KMS-11 (cell line): Measurements from ENCODE around the gene ELMO1.

ENCODE experiments used
- H2AFZ ChIP-seq: fragments of 200-600 bp; sonication (generic); 2 replicates; pipeline ENCODE4 v1.6.1; 2016; ENCODE audit warnings: antibody characterized with exemption, mixed run types, low read depth
- H3K27ac ChIP-seq: fragments of 200-600 bp; sonication (generic); 2 replicates; pipeline ENCODE4 v1.6.1; 2016; ENCODE audit warnings: mild to moderate bottlenecking, mixed run types
- H3K27me3 ChIP-seq: fragments of 200-600 bp; sonication (generic); 2 replicates; pipeline ENCODE4 v1.6.1; 2017; ENCODE audit warnings: mild to moderate bottlenecking, low read depth, mixed run types, moderate library complexity; ENCODE audit not compliant: insufficient read depth
- H3K36me3 ChIP-seq: fragments of 200-600 bp; sonication (generic); 2 replicates; pipeline ENCODE4 v1.6.1; 2017; ENCODE audit warnings: mild to moderate bottlenecking, mixed run types; ENCODE audit not compliant: insufficient read depth
- H3K4me1 ChIP-seq: fragments of 200-600 bp; sonication (generic); 2 replicates; pipeline ENCODE4 v1.6.1; 2016; ENCODE audit warnings: mild to moderate bottlenecking, low read depth, mixed run types; ENCODE audit not compliant: poor library complexity, severe bottlenecking
- H3K4me2 ChIP-seq: fragments of 200-600 bp; sonication (generic); 2 replicates; pipeline ENCODE4 v1.7.0; 2016; ENCODE audit warnings: mild to moderate bottlenecking, mixed run types
- H3K4me3 ChIP-seq: fragments of 200-600 bp; sonication (generic); IDR thresholded peaks from 2 replicates; pipeline ENCODE4 v1.6.1; 2017; ENCODE audit warnings: low read depth, low read length, mixed read lengths; ENCODE audit not compliant: insufficient read depth
- H3K79me2 ChIP-seq: fragments of 200-600 bp; sonication (generic); 2 replicates; pipeline ENCODE4 v1.6.1; 2016; ENCODE audit warnings: low read depth, mixed run types; ENCODE audit not compliant: insufficient read depth
- H3K9ac ChIP-seq: fragments of 200-600 bp; sonication (generic); 2 replicates; pipeline ENCODE4 v1.6.1; 2016; ENCODE audit warnings: mild to moderate bottlenecking, mixed run types
- H4K20me1 ChIP-seq: fragments of 200-600 bp; sonication (generic); 2 replicates; pipeline ENCODE4 v1.6.1; 2016; ENCODE audit warnings: mild to moderate bottlenecking, mixed run types; ENCODE audit not compliant: insufficient read depth
- TF ChIP-seq, protein P1 (sequence below): fragments of 200-600 bp; sonication (generic); conservative IDR thresholded peaks from 2 replicates; pipeline ENCODE4 v1.6.1; 2017; ENCODE audit warnings: low read depth, mild to moderate bottlenecking, antibody characterized with exemption, low read length, moderate library complexity, mixed read lengths

ELMO1 gene

DNA sequence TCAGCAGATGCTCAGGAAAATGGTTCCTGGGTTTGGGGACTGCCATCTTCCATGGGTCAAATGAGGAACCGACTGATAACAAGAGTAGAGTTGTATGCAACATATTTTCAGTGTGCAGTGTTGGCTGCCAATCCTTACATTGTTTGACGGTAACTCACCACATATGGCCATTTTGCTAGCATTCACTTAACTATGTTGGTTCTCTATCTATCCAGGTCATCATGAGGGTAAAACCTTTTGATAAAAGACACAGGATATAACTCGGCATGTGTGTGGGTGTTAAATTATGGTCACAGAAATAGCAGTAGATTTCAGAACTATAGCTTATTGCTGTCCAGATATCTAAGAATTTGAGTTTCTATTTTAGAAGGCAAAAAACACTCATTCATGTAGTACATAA lies 583.6 kb downstream of the ELMO1 start:
- no peaks in the 10 kb centered on the region for H3K4me1 ChIP-seq
- H3K79me2 ChIP-seq = no peaks in the 10 kb centered on the region
- TF ChIP-seq, protein P1, sequence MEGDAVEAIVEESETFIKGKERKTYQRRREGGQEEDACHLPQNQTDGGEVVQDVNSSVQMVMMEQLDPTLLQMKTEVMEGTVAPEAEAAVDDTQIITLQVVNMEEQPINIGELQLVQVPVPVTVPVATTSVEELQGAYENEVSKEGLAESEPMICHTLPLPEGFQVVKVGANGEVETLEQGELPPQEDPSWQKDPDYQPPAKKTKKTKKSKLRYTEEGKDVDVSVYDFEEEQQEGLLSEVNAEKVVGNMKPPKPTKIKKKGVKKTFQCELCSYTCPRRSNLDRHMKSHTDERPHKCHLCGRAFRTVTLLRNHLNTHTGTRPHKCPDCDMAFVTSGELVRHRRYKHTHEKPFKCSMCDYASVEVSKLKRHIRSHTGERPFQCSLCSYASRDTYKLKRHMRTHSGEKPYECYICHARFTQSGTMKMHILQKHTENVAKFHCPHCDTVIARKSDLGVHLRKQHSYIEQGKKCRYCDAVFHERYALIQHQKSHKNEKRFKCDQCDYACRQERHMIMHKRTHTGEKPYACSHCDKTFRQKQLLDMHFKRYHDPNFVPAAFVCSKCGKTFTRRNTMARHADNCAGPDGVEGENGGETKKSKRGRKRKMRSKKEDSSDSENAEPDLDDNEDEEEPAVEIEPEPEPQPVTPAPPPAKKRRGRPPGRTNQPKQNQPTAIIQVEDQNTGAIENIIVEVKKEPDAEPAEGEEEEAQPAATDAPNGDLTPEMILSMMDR = no peak
- H2AFZ ChIP-seq = no peak overlapping the region
- H3K36me3 ChIP-seq = no peaks in the 10 kb centered on the region; the same call in 1 of the 2 replicates
- H4K20me1 ChIP-seq = no peaks in the 10 kb centered on the region
- no peak overlapping the region for H3K27ac ChIP-seq
- no peak overlapping the region for H3K4me3 ChIP-seq
- H3K27me3 ChIP-seq = no peaks in the 10 kb centered on the region
- H3K9ac ChIP-seq = no peak overlapping the region
- no peak overlapping the region for H3K4me2 ChIP-seq

DNA sequence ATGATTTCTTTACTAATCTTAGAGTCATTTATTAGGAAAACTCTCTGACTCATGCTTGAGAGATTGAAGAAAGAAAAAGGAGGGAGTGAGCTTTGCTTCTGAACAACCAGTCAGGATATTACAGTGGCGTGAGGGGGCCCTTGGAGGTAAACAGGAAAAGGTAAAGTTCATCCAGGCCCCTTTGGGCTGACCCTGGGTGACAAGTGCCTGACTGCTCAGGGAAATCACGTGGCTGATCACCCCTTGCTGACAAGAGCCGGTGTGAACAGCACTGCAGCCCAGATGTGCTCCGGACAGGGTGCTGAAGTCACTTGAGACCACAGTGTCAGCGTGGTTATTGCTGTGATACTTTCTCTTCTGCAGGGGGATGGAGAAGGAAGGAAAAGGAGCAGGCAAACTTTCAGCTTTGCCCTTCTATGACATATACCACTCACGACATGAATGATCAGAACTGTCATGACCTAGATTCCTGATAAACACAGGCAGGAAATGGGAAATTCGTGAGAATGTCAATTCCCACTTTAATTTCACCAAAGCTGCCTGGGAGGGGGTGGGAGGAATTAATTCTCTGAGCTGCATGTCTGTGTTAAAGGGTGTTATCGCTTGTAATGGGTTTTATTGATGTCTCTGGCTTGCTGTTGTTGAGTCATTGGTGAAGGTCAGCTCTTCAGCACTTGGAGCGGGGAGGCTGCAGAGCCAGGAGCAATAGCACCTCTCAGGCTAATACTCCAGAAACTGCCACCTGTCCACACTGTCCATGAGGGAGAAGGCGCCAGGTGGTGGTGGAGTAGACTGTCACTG lies 584.6 kb downstream of the ELMO1 start:
- H3K79me2 ChIP-seq = no peaks in the 10 kb centered on the region
- no peak overlapping the region for H3K27ac ChIP-seq
- TF ChIP-seq, protein P1 = no peak
- no peaks in the 10 kb centered on the region for H3K27me3 ChIP-seq
- H3K4me1 ChIP-seq = no peaks in the 10 kb centered on the region
- no peak overlapping the region for H3K4me2 ChIP-seq
- H3K4me3 ChIP-seq = no peak overlapping the region
- peaks cover 2% of the 10 kb centered on the region; the same call in 1 of the 2 replicates for H3K36me3 ChIP-seq
- H2AFZ ChIP-seq = no peak overlapping the region
- no peaks in the 10 kb centered on the region for H4K20me1 ChIP-seq
- no peak overlapping the region for H3K9ac ChIP-seq

DNA sequence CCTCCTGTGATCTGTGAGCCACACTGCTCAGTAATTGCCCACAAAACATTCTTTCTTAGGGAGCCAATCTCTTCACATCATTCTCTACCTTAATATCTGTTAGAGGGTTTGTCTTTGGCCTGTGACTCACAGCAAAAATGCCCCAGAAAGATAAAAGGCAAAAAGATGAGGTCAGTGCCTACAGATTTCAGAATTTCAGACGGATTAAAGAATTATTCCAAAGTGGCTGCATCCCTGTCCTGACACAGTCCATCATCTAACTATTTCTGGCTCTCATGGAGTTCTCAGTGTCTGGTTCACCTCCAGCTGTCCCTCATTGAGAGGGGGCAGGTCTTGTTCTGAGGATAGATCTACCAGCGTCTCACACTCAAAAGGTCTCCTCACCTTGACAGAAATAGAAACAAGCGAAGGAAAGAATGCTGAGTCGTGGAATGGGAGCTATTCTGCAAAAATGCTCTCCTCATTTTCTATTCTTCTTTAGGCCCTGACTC lies 585.8 kb downstream of the ELMO1 start:
- H3K9ac ChIP-seq = no peak overlapping the region
- no peak overlapping the region for H3K27ac ChIP-seq
- H3K4me1 ChIP-seq = no peaks in the 10 kb centered on the region
- no peaks in the 10 kb centered on the region for H4K20me1 ChIP-seq
- no peak overlapping the region for H2AFZ ChIP-seq
- TF ChIP-seq, protein P1 = no peak
- H3K4me3 ChIP-seq = no peak overlapping the region
- H3K79me2 ChIP-seq = no peaks in the 10 kb centered on the region
- H3K36me3 ChIP-seq = peaks cover 5% of the 10 kb centered on the region; the same call in 1 of the 2 replicates
- H3K4me2 ChIP-seq = no peak overlapping the region
- no peaks in the 10 kb centered on the region for H3K27me3 ChIP-seq

DNA sequence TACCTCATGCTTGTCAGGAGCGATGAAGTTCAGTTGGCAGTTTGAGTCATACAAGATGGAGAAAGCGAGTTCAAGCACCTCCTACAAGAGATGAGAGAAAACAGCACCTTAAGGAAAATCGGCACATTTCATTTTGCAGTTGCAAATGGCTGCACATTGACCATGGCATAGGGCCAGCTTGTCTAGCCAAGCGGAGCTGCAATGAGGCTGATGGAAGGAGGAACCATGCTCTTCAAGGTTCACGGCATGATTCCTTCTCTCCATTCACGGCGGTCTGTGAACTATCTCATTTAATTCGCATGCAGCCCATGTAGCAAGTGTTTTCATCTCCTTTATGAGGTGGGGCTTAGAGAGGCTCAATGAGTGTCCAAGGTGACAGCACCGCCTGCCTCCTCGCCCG lies 587.0 kb downstream of the ELMO1 start:
- Histone ChIP-seq H2AFZ (no peak overlapping the region), H4K20me1 (no peaks in the 10 kb centered on the region), H3K9ac (no peak overlapping the region), H3K79me2 (no peaks in the 10 kb centered on the region), H3K36me3 (peaks cover 5% of the 10 kb centered on the region; the same call in 1 of the 2 replicates), H3K27me3 (no peaks in the 10 kb centered on the region), H3K4me1 (no peaks in the 10 kb centered on the region), H3K4me2 (no peak overlapping the region), H3K4me3 (no peak overlapping the region), H3K27ac (no peak overlapping the region)
- TF ChIP-seq, protein P1 = no peak
